Stimulated activated CD4-positive, alpha-beta T cell treated with anti-CD3 and anti-CD28 coated beads, Interleukin-1b, Interleukin-23, amount 100 ng/mL, for 24 hours (primary cell): ENCODE data around the gene MMS22L.

Experiments used
- DNase-seq, 4 experiments: peaks; one replicate each; pipeline ENCODE4 v3.0.0-alpha.2; 2020; ENCODE audit warnings: low read depth in 4 of 4, low spot score in 1 of 4

The MMS22L gene, protein sequence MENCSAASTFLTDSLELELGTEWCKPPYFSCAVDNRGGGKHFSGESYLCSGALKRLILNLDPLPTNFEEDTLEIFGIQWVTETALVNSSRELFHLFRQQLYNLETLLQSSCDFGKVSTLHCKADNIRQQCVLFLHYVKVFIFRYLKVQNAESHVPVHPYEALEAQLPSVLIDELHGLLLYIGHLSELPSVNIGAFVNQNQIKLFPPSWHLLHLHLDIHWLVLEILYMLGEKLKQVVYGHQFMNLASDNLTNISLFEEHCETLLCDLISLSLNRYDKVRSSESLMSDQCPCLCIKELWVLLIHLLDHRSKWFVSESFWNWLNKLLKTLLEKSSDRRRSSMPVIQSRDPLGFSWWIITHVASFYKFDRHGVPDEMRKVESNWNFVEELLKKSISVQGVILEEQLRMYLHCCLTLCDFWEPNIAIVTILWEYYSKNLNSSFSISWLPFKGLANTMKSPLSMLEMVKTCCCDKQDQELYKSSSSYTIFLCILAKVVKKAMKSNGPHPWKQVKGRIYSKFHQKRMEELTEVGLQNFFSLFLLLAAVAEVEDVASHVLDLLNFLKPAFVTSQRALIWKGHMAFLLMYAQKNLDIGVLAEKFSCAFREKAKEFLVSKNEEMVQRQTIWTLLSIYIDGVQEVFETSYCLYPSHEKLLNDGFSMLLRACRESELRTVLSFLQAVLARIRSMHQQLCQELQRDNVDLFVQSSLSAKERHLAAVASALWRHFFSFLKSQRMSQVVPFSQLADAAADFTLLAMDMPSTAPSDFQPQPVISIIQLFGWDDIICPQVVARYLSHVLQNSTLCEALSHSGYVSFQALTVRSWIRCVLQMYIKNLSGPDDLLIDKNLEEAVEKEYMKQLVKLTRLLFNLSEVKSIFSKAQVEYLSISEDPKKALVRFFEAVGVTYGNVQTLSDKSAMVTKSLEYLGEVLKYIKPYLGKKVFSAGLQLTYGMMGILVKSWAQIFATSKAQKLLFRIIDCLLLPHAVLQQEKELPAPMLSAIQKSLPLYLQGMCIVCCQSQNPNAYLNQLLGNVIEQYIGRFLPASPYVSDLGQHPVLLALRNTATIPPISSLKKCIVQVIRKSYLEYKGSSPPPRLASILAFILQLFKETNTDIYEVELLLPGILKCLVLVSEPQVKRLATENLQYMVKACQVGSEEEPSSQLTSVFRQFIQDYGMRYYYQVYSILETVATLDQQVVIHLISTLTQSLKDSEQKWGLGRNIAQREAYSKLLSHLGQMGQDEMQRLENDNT

DNA sequence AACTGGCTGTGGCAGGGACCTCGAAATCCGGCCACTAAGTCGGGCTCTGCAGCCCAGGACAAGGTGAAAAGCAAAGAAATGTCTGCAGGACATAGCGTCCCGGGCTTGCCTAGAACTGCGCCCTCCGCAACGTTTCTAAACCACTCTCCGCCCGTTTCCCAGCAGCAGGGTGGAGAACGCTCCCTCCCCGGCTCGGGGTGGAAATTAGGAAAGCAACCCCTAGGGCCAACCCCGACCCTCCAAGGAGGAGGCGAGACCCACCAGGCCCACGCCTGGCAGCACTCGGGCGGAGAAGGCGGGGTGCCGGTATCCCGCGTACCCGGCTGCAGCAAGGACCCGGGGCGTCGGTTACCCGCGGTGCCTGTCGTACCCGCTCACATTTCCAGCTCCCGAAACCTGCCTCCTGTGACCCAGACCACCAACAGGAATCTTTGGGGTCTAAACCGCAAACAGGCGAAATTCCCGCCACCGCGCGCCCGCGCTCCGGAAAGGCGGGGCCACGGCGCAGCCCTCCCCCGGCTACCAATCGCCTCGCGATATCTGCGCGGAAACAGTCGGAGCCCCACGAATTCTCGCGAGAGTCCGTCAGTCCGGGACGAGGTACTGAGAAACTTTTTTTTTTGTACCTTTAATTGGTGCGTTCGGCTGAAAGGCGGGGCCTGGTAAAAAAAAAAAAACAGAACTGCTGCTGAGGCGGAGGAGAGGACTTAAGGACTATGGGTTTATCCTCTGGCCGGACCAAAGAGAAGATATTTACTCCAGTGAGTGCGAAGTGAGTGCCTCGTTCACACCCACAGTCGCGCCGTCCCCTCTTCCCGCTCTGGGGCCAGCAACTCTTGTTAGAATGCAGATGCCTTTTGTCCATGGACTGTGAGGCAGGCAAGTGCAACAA lies at the start of gene MMS22L:
MMS22L (minus strand) TSS at position 491 of the 892 bp plus-strand sequence. CDS start 739 bp downstream, outside the sequence.
- DNase-seq, result peak; percentile 79 to 87 (median 86)

DNA sequence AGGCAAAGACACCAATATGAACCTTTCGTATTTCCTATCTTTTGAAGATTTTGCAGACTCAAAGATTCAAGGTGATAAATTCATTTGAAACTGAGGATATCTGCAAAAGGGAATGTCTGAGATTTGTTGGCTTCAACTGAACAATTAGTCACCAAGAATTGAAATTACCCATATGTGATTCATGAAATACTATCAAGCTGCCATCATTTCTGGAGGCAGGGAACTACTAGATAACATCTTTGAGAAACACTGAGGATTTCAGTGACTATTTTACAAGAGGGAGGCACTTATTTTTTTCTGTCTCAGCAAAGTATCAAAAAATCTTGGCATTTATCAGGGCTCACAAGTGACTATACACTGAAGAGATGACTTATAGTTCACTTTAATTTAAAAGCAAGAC lies 39.8 kb upstream of the MMS22L start:
- DNase-seq, result no peak

DNA sequence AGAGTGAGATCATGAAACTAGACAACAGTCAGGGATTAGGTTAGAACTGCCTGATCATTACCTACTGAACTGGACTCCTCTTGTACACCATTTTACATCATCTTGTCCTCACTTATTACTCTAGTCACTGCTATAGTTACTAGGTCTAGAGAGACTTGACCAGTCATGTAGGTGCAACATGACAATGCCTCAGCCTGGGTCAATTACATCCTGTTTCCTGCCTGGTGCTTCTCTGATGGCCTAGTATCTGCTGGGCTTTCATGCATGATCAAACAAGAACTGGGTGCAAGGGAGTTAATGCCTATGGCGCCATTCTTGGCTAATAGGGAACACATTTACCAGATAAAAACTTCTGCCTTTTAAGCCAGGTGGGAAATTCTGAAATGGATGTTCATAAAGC lies 39.2 kb upstream of the MMS22L start:
- DNase-seq, result no peak

DNA sequence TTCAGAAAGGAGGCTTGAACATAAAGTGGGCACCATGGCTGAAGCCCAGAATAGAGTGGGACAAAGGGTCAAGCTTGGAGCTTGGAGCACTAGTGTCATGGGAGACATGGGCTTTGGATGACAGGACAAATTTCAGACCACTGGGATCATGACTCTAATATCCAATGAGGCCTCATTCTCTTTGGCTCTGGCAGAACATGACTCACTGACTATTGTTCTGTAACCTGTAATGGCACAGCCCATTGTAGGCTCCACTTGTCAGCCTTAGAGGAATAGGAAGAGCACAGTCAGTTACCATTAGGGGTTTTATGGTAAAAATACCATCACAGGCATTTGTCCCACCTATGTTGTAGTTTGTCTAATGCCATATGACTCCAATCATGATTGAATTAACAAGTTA lies 34.0 kb upstream of the MMS22L start:
- no peak for DNase-seq

DNA sequence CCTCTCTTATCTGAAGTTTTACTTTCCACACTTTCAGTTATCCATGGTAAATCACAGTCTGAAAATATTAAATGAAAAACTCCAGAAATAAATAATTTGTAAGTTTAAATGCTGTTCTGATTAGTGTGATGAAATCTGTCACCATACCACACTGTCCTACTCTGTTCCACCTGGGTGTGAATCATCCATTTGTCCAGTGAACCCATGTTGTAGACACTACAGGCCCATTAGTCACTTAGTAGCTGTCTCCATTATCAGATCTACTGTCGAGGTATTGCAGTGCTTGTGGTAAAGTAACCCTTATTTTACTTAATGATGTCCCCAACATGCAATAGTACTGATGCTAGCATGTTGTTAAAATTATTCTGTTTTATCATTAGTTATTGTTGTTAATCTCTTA lies 29.2 kb upstream of the MMS22L start:
- DNase-seq, result no peak

DNA sequence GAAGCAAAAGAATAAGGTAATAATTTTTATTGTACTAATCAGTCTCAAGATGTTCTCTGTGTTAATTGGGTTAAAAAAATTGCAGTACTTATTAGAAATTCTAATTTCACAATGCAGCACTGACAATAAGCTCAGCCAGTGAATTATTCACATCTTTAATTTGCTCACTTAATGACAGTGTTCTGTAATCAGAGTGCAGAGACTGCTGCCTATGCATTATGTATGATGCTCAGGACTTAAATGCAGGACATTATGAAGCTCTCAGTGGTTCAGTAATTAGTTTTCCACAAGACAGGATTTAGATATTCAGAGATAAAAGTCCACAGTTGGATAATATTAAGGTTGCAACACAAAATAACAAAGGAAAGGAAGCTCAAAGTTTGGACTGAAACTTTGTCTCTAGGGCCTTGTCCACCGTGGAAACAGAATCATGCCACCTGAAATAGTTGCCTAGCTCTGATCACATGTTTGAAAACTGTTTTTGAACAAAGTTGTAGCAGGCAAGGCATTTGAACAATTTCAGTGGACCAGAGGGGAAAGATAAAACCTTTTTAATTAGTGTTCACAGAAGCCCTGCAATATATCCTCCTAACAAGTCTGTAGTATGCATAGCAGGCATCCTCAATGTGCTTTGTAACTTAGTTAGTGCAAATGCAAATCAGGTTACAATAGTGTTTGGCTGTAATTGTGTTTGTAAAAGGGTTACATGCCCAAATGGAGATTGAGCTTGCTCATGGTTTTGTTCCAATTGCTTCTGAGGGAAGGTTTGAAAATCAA lies 23.7 kb upstream of the MMS22L start:
- DNase-seq, result no peak

DNA sequence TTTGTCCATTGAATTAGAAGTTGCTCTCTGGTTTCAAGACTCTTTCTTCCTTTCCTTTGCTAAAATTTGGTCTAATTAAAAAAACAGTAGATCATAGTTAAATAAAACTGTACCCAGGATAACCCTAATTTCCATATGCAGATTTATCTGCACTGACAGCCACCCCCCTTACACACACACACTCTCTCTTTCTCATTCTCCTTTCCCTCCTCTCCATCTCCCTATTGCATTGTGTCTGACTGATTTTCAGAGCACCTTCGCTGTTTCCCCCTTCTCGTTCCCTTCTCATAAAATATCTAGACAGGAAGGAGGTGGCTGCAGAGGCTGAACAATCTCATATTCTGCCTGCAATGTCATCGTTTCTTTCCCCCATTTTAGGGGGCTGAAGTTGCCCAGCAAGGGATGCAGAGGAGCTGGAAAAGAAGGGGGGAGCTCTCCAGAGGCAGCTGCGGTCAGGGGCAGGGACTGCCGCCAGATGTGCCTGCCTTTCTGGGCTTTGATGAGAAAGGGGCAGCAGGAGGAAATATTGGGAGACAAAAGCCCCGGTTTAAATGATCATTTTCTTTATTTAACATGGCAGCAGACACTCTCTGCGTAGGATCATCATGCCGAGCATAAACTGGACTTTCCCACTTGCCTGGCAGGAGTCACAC lies 22.5 kb upstream of the MMS22L start:
- no peak for DNase-seq

DNA sequence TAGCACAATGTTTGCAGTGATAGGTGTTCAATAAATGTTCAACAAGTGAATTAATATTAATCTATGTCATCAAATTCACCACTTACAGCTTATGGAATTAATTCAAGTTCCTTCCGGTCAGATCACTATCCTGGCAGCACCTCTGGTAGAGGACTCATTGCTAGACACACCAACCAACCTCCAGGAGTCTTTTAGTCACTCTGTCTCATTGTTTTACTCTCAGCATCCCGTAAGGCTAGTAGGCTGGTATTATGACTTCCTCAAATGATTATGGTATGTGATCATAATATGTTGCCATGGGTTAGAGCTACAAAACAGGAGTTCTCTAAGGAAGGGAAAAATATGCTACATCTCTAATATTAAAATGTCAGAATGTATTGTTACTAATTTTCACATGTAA lies 21.7 kb upstream of the MMS22L start:
- no peak for DNase-seq

DNA sequence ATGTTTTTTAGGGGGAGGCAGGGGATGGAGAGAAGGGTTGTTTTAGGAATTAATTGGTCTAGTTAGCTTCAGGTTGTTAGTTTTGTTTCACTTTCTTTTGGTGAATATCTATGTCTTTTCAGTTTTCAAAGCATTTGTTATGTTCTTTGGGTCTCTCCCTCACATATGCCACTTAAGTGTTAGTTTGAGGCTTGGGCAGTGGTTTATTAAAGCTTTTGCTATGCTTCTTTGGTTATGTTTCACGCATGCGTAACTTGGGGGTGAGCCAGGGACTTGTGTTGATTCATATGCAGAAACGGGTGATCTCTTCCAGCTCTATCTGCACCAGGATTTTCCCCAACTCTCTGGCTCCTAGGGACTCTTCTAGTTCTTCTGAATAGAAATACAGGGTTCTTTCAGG lies 11.4 kb upstream of the MMS22L start:
- no peak for DNase-seq

DNA sequence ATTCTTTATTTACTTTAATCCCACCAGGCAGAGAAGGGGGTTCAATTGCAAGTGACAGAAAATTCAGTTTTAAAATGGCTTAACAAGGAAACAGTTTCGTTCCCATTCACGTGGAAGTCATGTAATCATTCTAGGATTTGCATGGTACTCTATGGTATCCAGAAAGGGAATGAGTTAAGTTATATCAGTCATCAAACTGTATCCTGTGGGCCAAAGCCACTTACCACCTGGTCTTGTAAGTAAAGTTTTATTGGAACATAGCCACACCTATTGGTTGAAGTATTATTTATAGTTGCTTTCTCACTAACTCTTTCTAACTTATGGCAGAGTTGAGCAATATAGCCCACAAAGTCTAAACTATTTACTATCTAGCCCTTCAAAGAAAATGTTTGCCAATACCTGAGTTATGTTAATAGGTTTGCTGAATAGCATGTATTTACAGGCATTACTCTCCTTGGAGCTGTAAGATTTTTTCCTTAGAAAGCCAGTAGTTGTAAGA lies 10.2 kb upstream of the MMS22L start:
- no peak for DNase-seq

DNA sequence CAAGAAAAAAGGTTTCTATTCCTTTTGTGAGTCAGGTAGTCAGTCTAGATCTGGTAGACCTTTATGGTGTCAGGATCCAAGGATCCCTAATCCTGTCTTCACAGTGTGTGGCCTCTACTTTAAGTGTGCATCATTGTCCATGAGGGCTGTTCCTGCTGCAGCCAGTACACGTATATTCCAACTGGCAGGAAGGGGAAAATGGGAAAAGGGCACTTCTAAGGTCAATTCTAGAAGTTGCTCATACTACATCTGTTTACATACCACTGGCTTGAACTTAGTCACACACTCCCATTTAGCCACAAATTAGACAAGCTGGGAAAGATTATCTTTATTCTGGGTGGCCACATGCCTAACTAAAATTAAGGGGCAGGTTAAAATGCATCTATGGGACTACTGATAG lies 9.7 kb upstream of the MMS22L start:
- no peak for DNase-seq

DNA sequence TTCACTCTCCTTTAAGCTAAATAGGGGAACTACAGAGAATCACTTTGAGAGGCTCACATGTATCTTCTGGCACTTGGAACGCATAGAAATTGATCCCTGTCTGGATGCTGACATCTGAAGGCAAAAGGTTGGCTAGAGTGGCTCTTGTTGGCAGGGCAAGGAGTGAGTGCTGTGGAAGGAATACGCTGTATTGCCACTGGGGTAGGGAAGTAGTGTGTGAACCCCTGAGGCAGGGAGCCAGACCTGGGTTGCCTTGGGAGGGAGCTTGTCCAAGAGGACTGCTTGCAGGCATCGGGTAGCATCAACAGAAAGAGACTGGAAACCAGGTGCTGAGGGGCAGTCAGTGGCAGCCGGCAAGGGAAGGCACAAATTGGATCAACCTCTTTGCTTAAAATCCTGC lies 8.9 kb upstream of the MMS22L start:
- DNase-seq, result no peak

DNA sequence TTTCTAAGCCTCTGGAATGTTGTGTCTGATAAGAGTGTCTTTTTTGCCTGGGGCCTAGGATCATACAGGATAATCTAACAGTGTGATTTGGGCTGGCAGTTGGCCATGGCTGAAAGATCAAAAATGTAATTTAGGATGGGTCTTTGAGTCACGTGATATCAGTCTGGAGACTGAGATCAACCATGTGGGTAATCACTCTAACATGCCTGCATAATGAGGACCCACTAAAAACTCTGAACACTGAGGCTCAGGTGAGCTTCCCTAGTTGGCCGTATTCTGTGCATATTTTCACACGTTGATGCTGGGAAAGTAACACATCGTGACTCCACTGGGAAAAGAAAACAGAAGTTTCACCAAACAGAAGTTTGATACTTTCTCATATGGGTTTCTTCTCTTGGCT lies 6.3 kb upstream of the MMS22L start:
- no peak for DNase-seq

DNA sequence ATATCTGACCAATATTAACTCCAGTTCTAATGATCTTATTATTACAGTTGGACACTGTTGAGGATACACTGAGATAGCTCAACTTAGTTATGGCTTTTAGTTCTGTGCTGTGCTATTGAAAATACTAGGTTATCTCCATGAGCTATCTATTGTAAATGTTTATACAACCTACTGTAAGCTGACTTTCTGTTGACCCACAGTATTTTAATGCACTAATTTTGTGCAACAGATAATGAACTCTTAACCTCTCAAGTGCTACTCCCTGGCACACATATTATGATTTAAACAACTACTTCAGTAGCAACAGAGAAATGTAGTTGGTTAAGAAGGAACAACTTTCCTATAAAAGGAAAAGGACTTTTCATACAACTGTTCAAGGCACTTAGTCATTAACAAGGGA lies 5.2 kb upstream of the MMS22L start:
- no peak for DNase-seq

DNA sequence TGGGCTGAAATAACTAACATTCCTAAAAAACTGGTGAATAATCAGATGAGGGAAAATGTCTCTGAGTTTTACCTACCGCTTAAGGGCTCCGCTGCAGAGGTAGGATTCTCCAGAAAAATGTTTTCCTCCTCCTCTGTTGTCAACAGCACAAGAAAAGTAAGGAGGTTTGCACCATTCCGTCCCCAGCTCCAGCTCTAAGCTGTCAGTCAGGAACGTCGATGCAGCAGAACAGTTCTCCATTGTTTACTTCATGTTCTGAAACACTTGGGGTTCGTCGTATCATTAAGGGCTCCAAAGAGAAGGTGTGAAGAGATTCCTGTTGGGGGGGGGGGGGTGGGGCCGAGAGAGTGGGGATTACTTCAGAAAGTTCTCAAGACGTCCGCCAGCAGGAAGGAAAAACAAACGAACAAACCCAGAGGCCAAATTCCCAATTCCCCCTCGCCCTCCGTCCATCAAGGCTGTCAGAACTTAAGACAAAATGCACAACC lies 734 bp downstream of the MMS22L start:
- no peak for DNase-seq

DNA sequence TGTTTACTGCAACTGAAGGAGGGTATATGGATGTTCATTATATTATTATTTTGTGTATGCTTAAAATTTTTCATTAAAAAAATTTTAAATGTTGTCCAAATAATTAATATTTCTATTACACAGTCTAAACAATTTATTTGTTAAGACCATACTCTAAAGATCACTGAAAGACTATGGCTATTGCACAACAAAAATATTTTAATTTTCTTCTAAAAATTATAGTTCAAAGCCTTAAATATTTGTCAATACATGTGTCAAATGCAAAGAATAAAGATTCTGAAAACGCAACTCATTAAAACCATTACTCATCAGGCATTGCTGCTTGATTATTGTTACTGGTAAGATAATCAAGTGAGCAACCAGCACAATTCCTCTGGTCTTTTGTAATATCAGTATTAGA lies 2.2 kb downstream of the MMS22L start:
- no peak for DNase-seq

DNA sequence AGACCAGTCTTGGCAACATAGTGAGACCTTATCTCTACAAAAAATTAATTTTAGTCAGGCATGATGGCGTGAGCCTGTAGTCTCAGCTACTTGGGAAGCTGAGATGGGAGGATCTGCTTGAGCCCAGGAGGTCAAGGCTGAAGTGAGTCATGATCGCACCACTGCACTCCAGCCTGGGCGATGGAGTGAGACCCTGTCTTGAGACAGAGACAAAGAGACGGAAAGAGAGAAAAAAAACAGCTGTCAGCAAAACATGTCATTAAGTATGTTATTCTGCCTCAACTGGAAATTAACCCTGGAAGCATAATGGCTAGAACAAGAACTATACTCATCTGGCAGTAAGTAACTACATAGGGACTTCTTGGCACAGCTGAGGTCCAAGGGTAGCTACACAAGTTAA lies 7.2 kb downstream of the MMS22L start:
- DNase-seq, result no peak

DNA sequence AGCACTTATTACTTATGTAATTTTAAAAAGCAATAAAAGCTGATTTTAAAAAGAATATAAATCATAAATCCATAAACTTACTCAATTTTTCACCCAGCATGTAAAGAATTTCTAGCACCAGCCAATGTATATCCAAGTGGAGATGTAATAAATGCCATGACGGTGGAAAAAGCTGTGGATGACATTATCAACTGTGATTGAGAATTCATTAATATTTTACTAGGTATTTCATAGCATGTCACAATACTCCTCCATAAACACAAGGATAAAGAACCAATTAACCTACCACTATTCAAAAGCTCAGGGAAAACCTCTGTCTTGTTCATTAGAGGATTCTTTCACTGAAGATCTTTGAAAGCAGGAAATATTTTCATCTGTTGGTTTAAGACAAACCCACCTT lies 13.2 kb downstream of the MMS22L start:
- no peak for DNase-seq

DNA sequence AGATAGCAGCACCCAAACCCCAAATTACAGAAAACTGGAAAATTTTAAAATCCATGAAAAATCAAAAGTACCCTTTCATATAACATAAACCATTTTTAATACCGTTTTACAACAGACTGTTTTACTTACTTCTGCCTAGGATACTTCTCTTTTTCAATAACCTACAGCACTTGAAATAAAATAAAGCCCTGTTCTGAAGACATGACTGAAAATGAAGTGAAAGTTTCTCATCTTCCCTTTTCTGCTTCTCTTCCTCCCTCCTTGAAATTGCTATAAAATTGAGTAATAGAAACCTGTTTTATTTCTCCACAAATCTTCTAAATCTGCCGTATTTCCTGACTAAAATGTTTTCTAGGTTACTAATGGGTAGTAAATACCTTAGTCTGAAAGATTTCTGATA lies 20.3 kb downstream of the MMS22L start:
- DNase-seq, result no peak
